Measurements from ENCODE around the gene NFKB1.
A peak's percentile ranks its signal among the peaks of the same experiment; 100 is the strongest.
"Not testable (repeated sequence)": the region's sequence is repeated elsewhere in the genome, so short reads cannot be mapped to it uniquely, and the experiment has no call there.

The NFKB1 gene

DNA sequence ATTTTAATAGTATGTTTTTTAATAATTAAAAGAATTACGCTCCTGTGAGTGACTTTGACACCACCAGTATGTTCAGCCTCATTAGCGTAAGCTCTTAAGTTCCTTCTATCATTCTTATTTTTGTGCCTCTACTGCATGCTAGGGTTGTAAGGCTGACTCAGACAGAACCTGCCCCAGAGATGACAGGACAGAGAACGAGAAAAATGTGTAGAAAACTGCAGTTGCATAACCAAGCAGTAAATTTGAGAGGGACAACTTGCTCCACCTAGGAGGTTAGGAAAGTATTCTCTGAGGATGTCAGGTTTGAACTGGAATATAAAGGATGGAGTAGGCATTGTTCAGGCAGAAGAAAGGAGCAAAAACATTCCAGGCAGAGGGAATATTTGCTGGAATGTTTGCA is 98.7 kb downstream of the NFKB1 start:
- DNase-seq (ENCODE audit: low spot score) = no peak

DNA sequence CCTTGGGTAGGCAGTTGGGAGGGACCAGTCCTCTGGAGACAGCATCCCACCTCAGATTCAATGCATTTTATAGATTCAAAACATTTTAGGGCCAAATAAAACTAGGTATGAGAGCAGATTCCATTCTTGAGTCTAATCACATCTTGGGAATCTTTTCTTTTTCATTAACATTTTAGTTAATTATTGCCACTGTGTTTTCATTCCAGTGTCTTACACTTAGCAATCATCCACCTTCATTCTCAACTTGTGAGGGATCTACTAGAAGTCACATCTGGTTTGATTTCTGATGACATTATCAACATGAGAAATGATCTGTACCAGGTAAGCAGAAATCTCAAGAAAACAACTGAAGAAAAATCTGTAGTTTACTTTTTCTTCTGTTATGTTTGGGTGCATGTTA is 99.5 kb downstream of the NFKB1 start:
- DNase-seq (ENCODE audit: low spot score) = no peak

DNA sequence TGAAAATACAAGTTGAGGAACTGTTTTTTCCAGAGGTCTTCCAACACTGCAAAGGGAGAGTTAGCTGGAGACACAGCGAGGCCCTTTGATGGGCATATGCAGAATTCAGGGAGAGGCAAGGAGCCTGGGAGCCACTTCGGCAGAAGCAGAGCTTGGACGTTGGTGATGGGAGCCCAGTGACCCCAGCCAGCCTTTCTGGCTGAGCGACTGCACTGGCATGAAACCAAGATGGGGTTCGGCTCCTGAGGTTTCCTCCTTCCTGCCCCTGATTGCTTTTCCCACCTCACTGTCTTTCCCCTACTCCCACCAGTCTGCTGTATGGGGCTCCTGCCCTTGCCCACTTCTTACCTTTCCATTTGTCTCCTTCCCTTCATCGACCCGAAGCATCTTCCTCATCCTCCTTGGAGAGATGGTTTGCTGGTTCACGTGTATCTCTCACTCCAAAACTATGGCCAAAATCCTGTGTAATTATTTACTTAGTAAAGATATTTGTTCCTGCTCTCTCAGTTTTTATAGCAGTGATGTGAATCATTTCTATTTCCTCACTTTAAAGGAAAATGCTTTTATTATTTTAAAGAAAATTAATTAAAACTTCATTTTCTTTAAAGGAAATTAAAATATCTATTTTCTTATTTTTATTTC is 100.5 kb downstream of the NFKB1 start:
- no peak for DNase-seq (ENCODE audit: low spot score)

DNA sequence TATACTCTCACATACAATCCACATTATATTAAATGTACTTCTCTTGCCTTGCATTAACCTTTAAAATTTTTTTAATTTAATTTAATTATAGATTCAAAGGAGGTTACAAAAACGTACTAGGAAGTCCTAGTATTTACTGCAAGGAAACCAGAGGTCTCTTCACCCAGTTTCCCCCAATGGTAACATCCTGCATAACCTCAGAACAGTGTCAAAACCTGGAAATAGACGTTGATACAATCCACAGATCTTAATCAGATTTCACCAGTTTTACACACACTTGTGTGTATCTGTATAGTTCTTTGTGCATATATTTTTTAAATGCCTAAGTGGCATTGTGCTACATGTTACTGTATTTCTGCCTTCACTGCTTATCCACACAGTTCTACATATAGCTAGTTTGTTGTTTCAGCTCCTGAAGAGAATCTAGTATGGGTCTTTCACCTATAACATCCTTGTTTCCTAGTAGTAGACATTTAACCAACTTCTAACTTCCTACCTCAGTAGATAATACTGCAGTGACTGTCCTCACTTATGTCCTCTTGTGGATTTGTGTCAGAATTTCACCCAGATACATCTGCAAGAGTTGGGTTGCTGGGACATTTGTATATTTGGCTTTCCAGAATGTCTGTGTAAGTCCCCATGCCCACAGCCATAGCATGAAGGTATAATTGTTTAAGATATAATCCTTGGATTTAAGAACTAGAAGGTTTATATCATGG is 103.2 kb downstream of the NFKB1 start:
- DNase-seq (ENCODE audit: low spot score) = no peak

DNA sequence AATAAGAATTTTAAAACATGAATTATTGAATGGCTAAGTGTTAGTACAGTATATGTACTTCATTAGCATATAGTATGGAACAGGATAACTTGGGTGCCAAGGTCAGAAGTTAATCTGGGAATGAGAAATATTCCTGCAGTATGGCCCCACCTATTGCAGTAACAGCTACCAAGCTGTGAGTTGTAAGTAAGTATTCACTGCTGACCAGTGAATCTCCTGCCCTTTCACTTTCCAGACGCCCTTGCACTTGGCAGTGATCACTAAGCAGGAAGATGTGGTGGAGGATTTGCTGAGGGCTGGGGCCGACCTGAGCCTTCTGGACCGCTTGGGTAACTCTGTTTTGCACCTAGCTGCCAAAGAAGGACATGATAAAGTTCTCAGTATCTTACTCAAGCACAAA is 105.1 kb downstream of the NFKB1 start:
- DNase-seq (ENCODE audit: low spot score) = no peak

DNA sequence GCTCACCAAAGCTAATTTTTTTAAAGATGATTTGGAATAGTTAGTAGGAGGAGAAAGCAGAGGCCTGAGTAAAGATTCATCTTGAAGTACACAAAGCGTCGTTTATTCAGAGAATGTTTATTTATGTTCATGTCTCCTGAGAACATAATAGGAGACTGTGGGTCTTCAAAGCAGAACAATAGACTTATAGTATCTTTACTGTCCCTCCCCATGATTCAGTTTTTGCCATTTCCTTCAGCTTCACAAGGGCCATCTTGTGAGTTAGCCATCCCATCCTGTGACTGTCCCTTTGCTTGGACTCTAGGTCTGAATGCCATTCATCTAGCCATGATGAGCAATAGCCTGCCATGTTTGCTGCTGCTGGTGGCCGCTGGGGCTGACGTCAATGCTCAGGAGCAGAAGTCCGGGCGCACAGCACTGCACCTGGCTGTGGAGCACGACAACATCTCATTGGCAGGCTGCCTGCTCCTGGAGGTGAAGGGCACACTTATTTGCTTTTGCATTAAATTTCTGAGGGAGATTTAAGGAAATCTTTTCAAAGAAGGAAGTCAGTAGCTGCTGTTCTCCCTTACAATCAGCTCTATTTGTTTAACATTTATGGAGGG is 105.8 kb downstream of the NFKB1 start:
- DNase-seq (ENCODE audit: low spot score) = no peak

GRCh38 chr4:102608190-102608589 is 107.0 kb downstream of the NFKB1 start:
- no peak for DNase-seq (ENCODE audit: low spot score)

GRCh38 chr4:102610007-102610406 is 108.8 kb downstream of the NFKB1 start:
- no peak for DNase-seq (ENCODE audit: low spot score)

- no peak for DNase-seq (ENCODE audit: low spot score)
Observed at GRCh38 chr4:102610476-102610875, 109.3 kb downstream of the NFKB1 start.

DNA sequence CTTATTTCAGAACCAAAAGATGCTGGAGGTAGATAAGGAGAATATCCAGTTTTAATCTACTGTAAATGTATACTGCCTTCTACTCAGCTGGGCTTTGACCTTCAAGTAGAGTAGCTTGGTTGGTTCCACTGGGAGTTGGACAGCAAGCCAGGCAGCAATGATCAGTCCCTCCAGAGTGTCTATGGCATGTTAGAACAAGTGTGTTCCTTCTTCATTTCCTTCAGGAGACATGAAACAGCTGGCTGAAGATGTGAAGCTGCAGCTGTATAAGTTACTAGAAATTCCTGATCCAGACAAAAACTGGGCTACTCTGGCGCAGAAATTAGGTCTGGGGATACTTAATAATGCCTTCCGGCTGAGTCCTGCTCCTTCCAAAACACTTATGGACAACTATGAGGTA is 111.1 kb downstream of the NFKB1 start:
- DNase-seq (ENCODE audit: low spot score) = no peak

- no peak for DNase-seq (ENCODE audit: low spot score)
Observed at GRCh38 chr4:102612824-102613366, 111.7 kb downstream of the NFKB1 start.

DNA sequence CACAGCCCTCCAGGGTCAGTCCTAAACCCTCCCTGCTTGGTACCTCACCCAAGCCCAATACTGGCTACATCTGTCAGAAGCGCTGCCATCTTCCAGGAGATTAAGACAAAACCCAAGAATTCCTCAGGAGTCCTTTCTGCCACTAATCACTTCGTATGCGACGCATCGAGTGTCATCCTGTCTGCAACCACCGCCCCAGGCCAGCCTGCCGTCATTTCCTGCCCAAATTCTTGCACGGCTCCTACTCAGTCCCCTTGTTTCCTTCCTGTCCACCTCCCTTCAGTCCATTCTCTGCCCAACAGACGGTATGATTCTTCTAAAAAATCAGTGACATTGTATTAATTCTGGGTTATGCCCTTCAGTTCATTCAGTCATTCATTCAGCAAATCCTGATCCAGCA is 113.6 kb downstream of the NFKB1 start:
- DNase-seq (ENCODE audit: low spot score) = no peak

DNA sequence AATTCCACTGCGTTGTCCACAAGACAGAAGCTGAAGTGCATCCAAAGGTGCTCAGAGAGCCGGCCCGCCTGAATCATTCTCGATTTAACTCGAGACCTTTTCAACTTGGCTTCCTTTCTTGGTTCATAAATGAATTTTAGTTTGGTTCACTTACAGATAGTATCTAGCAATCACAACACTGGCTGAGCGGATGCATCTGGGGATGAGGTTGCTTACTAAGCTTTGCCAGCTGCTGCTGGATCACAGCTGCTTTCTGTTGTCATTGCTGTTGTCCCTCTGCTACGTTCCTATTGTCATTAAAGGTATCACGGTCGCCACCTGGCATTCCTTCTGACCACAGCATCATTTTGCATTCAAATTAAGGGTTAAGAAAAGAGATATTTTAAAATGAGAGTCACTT is 115.5 kb downstream of the NFKB1 start:
- DNase-seq (ENCODE audit: low spot score) = no peak

- DNase-seq (ENCODE audit: low spot score) = not testable (repeated sequence)
Observed at GRCh38 chr4:102619021-102619420, 117.9 kb downstream of the NFKB1 start.

DNA sequence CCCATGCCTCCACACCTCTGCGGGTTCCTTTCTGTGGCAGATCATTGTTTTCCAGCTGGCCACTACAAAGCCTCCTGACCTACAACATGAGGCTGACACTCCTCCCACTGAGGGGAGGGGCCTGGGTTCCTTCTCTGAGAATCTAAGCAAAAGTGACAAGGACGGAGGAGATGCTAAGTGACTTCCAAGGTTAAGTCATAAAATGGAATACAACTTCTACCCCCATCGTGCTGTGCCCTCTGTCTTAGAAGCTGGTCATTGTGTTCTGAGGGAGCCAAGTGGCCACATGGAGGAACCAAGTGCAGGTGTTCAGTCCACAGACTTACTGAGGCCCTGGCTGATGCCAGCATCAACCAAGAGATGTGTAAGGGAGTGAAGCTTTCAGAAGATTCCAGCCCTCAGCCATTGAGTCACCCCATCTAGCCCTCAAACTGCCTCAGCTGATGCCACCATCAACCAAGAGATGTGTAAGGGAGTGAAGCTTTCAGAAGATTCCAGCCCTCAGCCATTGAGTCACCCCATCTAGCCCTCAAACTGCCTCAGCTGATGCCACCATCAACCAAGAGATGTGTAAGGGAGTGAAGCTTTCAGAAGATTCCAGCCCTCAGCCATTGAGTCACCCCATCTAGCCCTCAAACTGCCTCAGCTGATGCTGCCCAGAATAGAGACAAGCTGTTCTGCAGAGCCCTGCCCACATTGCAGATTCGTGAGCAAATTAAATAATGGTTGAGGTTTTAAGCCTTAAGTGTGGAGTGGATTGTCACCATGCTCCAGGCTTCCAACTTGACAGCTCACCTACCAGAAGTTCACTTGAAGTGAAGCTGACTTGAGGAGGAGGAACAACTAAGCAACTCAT is 118.8 kb downstream of the NFKB1 start:
- not testable (repeated sequence) for DNase-seq (ENCODE audit: low spot score)

- DNase-seq (ENCODE audit: low spot score) = peak; percentile 28
Observed at GRCh38 chr4:102620697-102621497, 119.7 kb downstream of the NFKB1 start.

DNA sequence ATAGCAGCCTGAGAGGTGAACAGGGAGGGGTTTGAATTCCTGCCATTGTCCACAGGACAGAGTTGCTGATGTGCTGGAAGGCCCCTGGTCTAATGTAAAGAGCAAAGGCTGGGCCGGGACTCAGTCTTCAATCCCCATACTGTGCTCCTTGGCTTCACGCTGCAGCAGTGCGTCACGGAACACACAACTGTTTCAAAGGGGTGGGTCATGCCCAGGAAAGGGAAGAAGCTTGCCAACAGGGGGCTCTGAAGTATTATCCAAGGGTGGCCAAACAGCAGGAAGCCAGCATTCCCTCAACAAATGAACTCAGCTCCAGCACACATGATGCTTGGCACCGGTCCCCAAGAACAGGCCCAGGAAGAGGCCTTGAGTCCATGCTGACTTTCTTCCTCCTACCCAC is 122.5 kb downstream of the NFKB1 start:
- DNase-seq (ENCODE audit: low spot score) = peak; percentile 11

- no peak for DNase-seq (ENCODE audit: low spot score)
Observed at GRCh38 chr4:102624505-102624904, 123.3 kb downstream of the NFKB1 start.

GRCh38 chr4:102625232-102625930 is 124.2 kb downstream of the NFKB1 start:
- no peak for DNase-seq (ENCODE audit: low spot score)

DNA sequence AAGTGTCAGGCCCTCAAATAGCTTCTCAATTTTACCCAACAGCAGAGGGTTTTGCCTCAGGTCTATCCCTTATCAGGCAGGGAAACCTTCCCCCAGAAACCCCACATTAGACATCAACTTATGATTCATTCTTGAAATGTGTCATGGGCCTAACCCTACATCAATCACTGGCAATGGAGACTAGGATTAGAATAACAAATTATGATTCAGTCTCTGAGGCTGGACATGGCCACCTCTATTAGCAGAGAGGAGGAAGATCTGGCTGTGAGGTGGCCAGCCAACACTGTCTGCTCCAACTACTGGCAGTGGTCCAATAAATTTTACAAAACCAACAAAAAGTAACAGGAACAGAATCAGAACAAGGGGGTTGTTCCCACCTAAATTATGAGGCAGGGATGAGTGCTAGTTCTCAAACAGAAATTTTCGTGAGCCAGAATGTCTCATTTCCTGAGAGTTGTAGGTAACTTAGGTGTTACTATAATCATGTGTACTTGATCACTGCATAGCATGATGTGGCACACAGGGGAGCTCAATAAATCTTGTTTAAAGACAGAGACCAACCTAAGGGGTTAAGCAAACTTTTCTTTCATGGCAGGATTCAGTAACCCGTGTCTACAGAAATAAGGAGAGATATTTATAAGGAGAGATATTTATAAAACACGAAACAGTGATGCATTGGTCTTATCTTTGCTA is 126.8 kb downstream of the NFKB1 start:
- DNase-seq (ENCODE audit: low spot score) = no peak

Data from hematopoietic multipotent progenitor cell treated with erythropoietin and hydrocortisone succinate and interleukin-3 and kit ligand, for 17 days (in vitro differentiated cells).